K562 (cell line): ENCODE measurements around the gene RBBP8. TPM values are rescaled to one million over a fixed set of nuclear protein-coding genes. Genes with fewer than 3 reads are reported as not detected.

ENCODE experiments used
- ATAC-seq: fragments of 200-7000 bp; cut with Tn5 transposase; 3 replicates; pipeline ENCODE4 v1.9.1; 2020; ENCODE audit warnings: moderate library complexity
- BruUV-seq: library from RNA; stranded (reverse); fragments of 400-500 nt; replicated peaks from 2 replicates; lab custom pipeline; 2021; lab: Mats Ljungman, UMichigan
- CTCF ChIA-PET: fragments of 300-600 bp; formaldehyde crosslinking; extraction: SDS; loops from one replicate; lab custom pipeline; 2021; ENCODE audit warnings: low intra/inter-chr PET ratio; lab: Yijun Ruan, JAX
- POLR2A ChIA-PET: fragments of 300-600, 350-650 bp; sonication (Branson Sonifier 250); formaldehyde crosslinking; extraction: SDS; loops from one replicate; lab custom pipeline; 2021; ENCODE audit warnings: antibody characterized with exemption, inconsistent platforms; lab: Yijun Ruan, JAX
- DNase-seq, 4 experiments: peaks; one replicate each; pipeline versions ENCODE4 v3.0.0 to v3.0.0-alpha.2; 2011 to 2018; ENCODE audit warnings: low spot score in 3 of 4, mixed read lengths in 3 of 4; ENCODE audit errors: extremely low read depth in 1 of 4
- FAIRE-seq: peaks from 2 replicates; lab custom pipeline; 2011; peaks lifted over from hg19 to GRCh38; lab: Jason Lieb, UNC
- H2AFZ ChIP-seq: 2 replicates; pipeline ENCODE4 v1.6.0; 2011; ENCODE audit warnings: low read depth, low read length, control low read depth, inconsistent platforms
- H3K27ac ChIP-seq: fragments of 200-600 bp; 3 replicates; pipeline ENCODE4 v1.8.0; 2011; ENCODE audit warnings: low read depth, mild to moderate bottlenecking, control low read depth, inconsistent platforms, low read length, moderate library complexity, mixed read lengths; ENCODE audit errors: extremely low read depth
- H3K27me3 ChIP-seq, 2 experiments: fragments of 300-600 bp in 1 of 2; 2 replicates in 1 of 2; 3 replicates in 1 of 2; pipeline versions ENCODE4 v1.6.0 to v1.8.0; 2011; ENCODE audit warnings: inconsistent platforms in 2 of 2, low read length in 2 of 2, mild to moderate bottlenecking in 1 of 2, mixed read lengths in 1 of 2, moderate library complexity in 1 of 2; ENCODE audit not compliant: control insufficient read depth in 2 of 2, insufficient read depth in 2 of 2
- H3K36me3 ChIP-seq: fragments of 300-600 bp; 3 replicates; pipeline ENCODE4 v1.8.0; 2011; ENCODE audit warnings: mild to moderate bottlenecking, low read length, inconsistent platforms; ENCODE audit not compliant: control insufficient read depth, insufficient read depth
- H3K4me1 ChIP-seq, 2 experiments: fragments of 200-600 bp in 1 of 2; replicated peaks in 1 of 2; 2 replicates in 1 of 2; 3 replicates in 1 of 2; pipeline versions ENCODE4 v1.5.1 to v1.8.0; 2011; ENCODE audit warnings: inconsistent platforms in 2 of 2, low read length in 2 of 2, mild to moderate bottlenecking in 1 of 2, mixed read lengths in 1 of 2, moderate library complexity in 1 of 2; ENCODE audit not compliant: control insufficient read depth in 2 of 2, insufficient read depth in 2 of 2
- H3K4me2 ChIP-seq: 2 replicates; pipeline ENCODE4 v1.6.1; 2011; ENCODE audit warnings: low read length, control low read depth, inconsistent platforms, mixed read lengths; ENCODE audit not compliant: insufficient read depth
- H3K4me3 ChIP-seq: fragments of 200-600 bp; sonication (generic), shearing (Covaris generic); 2 replicates; pipeline ENCODE4 v1.5.1; 2016; ENCODE audit warnings: control low read depth, inconsistent platforms
- H3K79me2 ChIP-seq: fragments of 200-600 bp; 3 replicates; pipeline ENCODE4 v1.8.0; 2011; ENCODE audit warnings: low read length, inconsistent platforms; ENCODE audit not compliant: control insufficient read depth, insufficient read depth
- H3K9ac ChIP-seq, 2 experiments: 2 replicates each; pipeline versions ENCODE4 v1.6.0 to v1.6.1; 2011; ENCODE audit warnings: low read depth in 2 of 2, low read length in 2 of 2, control low read depth in 1 of 2, inconsistent platforms in 1 of 2, mild to moderate bottlenecking in 1 of 2, mixed read lengths in 1 of 2; ENCODE audit not compliant: insufficient read depth in 1 of 2
- H3K9me1 ChIP-seq: one replicate; pipeline ENCODE4 v1.6.0; 2011; ENCODE audit warnings: inconsistent platforms, mild to moderate bottlenecking, low read length, moderate library complexity; ENCODE audit not compliant: control insufficient read depth, insufficient read depth
- H3K9me3 ChIP-seq: replicated peaks from 2 replicates; pipeline ENCODE4 v1.5.1; 2011; ENCODE audit warnings: low read depth, low read length, inconsistent platforms; ENCODE audit not compliant: control insufficient read depth, insufficient read depth
- H4K20me1 ChIP-seq: replicated peaks from 2 replicates; pipeline ENCODE4 v1.6.1; 2011; ENCODE audit warnings: low read length, inconsistent platforms, mixed read lengths; ENCODE audit not compliant: control insufficient read depth, insufficient read depth
- CHD4 ChIP-seq: fragments of 200-600 bp; sonication (generic); IDR thresholded peaks from 3 replicates; pipeline ENCODE4 v1.6.1; 2012; ENCODE audit warnings: low read depth, mild to moderate bottlenecking, mixed read lengths, low read length, inconsistent platforms; ENCODE audit not compliant: insufficient read depth, insufficient replicate concordance, poor library complexity, severe bottlenecking
- ERF ChIP-seq: fragments of 450-650 bp; formaldehyde crosslinking; IDR thresholded peaks from 2 replicates; pipeline ENCODE4 v1.4.0; 2020; ENCODE audit warnings: mild to moderate bottlenecking, mixed read lengths
- SMC3 ChIP-seq: conservative IDR thresholded peaks from 2 replicates; pipeline ENCODE4 v1.6.1; 2011; ENCODE audit warnings: low read depth, low read length, improper control_type of control experiment; ENCODE audit not compliant: insufficient read depth
- ZNF280A ChIP-seq: fragments of 450-650 bp; IDR thresholded peaks from 2 replicates; pipeline ENCODE4 v1.6.1; 2018; ENCODE audit warnings: mild to moderate bottlenecking, low read depth; ENCODE audit not compliant: partially characterized antibody
- ZNF408 ChIP-seq: fragments of 250-450 bp; sonication (Bioruptor Pico); IDR thresholded peaks from 2 replicates; pipeline ENCODE4 v1.4.0; 2020; ENCODE audit warnings: low read depth, mild to moderate bottlenecking, moderate library complexity
- ZNF431 ChIP-seq: sonication (generic); formaldehyde crosslinking; IDR thresholded peaks from 2 replicates; pipeline ENCODE4 v1.8.0; 2022; ENCODE audit warnings: mild to moderate bottlenecking, missing genetic modification reagents
- ZNF785 ChIP-seq: fragments of 250-450 bp; sonication (Bioruptor Pico); IDR thresholded peaks from 2 replicates; pipeline ENCODE4 v1.4.0; 2020; ENCODE audit warnings: mild to moderate bottlenecking
- WGBS: fragments of 100-300 bp; shearing (Covaris generic); methylation state at CpG from one replicate; pipeline ENCODE4 v1.1.6; 2016; ENCODE audit warnings: low coverage, mixed read lengths; ENCODE audit not compliant: insufficient coverage; ENCODE audit errors: missing lambda C conversion rate; 5-methylcytosine and 5-hydroxymethylcytosine counted together
- in situ Hi-C: fragments of 300-500 bp; cut with MboI; formaldehyde crosslinking; loops from 4 replicates; pipeline ENCODE4 v1.15.0; 2018; ENCODE audit warnings: inconsistent platforms, mixed read lengths
- intact Hi-C: fragments of 100-400 bp; cut with micrococcal nuclease; formaldehyde crosslinking; loops from 2 replicates; pipeline ENCODE4 v1.14.2; 2022
- polyA plus RNA-seq, 8 experiments: library from polyadenylated mRNA; depleted of rRNA in 4 of 8; stranded (reverse) in 5 of 8; unstranded in 3 of 8; fragments of >200 nt; fragmentation: Nextera tagmentation in 2 of 8; fragmentation: Illumina TruSeq in 1 of 8; extraction: Ambion mirVana in 2 of 8; extraction: Trizol in 1 of 8; gene quantifications; 2 replicates each; pipeline versions ENCODE4 v1.2.1 to v1.2.3, GENCODE V29; 2011 to 2014; ENCODE audit warnings: inconsistent platforms in 1 of 8, missing spikeins in 1 of 8
- total RNA-seq, 7 experiments: library from RNA; depleted of rRNA in 6 of 7; stranded (reverse); fragments of >200 nt in 6 of 7; fragmentation: Illumina TruSeq in 2 of 7; extraction: Trizol in 2 of 7; gene quantifications; 2 replicates each; pipeline versions ENCODE4 v1.2.1 to v1.2.3, GENCODE V29; 2011 to 2021; ENCODE audit warnings: low replicate concordance in 1 of 7
- TF ChIP-seq, protein P1 (sequence below): sonication (generic); formaldehyde crosslinking; IDR thresholded peaks from 2 replicates; pipeline ENCODE4 v1.9.0; 2022; ENCODE audit warnings: mild to moderate bottlenecking, missing genetic modification reagents
- TF ChIP-seq, protein P2 (sequence below): fragments of 250-450 bp; sonication (Bioruptor Pico); IDR thresholded peaks from 2 replicates; pipeline ENCODE4 v1.8.0; 2022; ENCODE audit warnings: moderate library complexity, mild to moderate bottlenecking, inconsistent platforms

RBBP8 gene
- total and polyA plus RNA-seq, 9 of the 15 experiments (the other 6 are each of a cell fraction or from before 2014, with no cell fraction given) = 28.4 to 63.1 (median 48.9) TPM

- TF ChIP-seq ZNF280A (no peak), ZNF431 (CRISPR knock-in tag) (no peak), SMC3 (no peak), CHD4 (no peak)
- TF ChIP-seq, protein P1, sequence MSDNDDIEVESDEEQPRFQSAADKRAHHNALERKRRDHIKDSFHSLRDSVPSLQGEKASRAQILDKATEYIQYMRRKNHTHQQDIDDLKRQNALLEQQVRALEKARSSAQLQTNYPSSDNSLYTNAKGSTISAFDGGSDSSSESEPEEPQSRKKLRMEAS = no peak
Measured at GRCh38 chr18:22924589-22924988, 8.5 kb upstream of the RBBP8 start (continued).

GRCh38 chr18:22926454-22926853 is 6.7 kb upstream of the RBBP8 start:
- Histone ChIP-seq H3K36me3 (no peaks in the 10 kb centered on the region), H3K79me2 (no peaks in the 10 kb centered on the region), H3K4me3 (no peak overlapping the region), H3K9me3 (no peaks in the 10 kb centered on the region), H2AFZ (no peak overlapping the region), H3K9ac (no peak overlapping the region), H3K4me1 (peaks cover 5% of the 10 kb centered on the region in 2 experiments; a peak in 2 of 5 replicates), H3K27me3 (no peaks in the 10 kb centered on the region), H3K4me2 (no peak overlapping the region), H3K27ac (no peak overlapping the region), H3K9me1 (no peaks in the 10 kb centered on the region), H4K20me1 (no peaks in the 10 kb centered on the region)
- CTCF ChIA-PET = no interaction called here
- in situ Hi-C loops = no loop called here
- TF ChIP-seq ERF (CRISPR knock-in tag) = no peak
- TF ChIP-seq, protein P2, sequence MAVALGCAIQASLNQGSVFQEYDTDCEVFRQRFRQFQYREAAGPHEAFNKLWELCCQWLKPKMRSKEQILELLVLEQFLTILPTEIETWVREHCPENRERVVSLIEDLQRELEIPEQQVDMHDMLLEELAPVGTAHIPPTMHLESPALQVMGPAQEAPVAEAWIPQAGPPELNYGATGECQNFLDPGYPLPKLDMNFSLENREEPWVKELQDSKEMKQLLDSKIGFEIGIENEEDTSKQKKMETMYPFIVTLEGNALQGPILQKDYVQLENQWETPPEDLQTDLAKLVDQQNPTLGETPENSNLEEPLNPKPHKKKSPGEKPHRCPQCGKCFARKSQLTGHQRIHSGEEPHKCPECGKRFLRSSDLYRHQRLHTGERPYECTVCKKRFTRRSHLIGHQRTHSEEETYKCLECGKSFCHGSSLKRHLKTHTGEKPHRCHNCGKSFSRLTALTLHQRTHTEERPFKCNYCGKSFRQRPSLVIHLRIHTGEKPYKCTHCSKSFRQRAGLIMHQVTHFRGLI = no peak
- no peak for TF ChIP-seq ZNF408 (CRISPR knock-in tag)
- TF ChIP-seq ZNF785 (CRISPR knock-in tag) = no peak
- WGBS = 0% methylated on average over 4 of the region's 4 CpGs
- ATAC-seq (no peak), FAIRE-seq (no peak), DNase-seq (no peak)
- POLR2A ChIA-PET = no interaction called here
- intact Hi-C loops = no loop called here
- no TSS peak for BruUV-seq
